SHP77 treated with DMSO at 0.1 percent for 48 hours (cell line): ENCODE data around the gene ANKRD23.
"Not testable (repeated sequence)": the region's sequence is repeated elsewhere in the genome, so short reads cannot be mapped to it uniquely, and the experiment has no call there.

ENCODE experiments used
- DNase-seq: peaks from one replicate; lab custom pipeline; 2025; lab: John Stamatoyannopoulos, UW

ANKRD23 gene

DNA sequence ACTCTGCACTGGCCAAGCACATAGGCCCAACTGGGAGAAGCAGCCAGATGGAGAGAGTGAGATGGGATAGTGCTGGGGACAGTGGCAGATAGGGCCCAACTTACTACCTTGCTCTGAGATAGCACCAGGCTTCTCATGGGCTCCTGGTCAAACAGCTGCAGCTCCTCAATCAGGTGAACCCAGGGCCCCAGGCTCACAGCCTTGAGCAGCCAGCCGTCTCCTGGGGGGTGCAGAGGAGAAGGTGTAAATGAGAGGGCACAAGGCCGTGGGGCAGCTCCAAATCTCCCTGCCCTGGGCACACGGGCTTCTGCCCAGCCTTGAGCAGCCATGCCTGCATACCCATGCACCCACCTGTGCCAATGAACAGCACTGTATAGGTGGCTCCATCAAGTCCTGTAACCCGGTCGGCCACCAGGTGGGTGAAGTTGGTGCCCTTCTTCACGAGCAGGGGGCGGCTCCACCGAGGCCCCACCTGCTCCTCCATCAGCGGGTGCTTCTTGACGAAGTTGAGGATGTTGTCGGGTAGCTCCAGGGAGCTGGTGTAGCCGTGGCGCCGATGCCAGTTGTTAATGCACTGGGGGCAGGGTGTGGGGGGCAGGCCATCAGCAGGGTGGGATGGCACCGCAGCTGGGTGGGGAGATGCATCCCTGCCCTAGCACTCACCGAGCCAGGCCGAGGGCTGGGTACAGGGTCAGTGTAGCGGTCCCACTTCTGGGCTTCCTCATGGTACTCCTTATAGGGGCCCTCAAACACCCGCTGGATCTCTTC is 19.9 kb upstream of the ANKRD23 start:
- DNase-seq, result no peak

DNA sequence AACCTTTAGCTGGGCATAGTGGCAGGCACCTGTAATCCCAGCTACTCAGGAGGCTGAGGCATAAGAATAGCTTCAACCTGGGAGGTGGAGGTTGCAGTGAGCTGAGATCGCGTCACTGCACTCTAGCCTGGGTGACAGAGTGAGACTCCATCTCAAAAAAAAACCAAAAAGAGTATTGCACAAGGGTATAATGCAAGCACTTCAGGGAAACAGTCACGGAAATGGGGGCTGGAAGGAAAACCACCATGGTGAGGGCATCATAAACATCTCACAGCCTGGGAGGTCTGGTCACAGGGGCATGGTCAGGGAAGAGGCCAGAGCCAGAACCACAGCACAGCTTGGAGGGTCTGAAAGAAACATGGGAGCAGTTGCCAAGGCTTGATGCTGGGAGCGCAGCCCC is 19.2 kb upstream of the ANKRD23 start:
- not testable (repeated sequence) for DNase-seq

DNA sequence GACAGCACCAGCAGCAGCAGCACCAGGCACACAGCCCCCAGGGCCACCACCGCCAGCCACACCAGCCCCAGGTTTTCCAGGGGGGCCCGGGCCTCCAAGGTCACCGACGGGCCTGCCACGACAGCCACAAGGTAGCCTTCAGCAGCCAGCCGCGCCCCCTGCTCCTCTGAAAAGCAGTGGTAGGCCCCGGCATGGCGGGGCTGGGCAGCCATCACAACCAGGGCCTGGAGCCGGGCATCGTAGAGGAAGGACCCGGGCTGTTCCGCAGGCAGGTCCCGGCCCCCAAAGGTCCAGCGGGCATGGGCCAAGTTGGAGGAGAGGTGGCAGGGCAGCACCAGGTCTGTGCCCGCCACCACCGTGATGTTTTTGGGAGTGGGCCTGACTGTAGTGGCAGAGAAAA is 17.3 kb upstream of the ANKRD23 start:
- no peak for DNase-seq

DNA sequence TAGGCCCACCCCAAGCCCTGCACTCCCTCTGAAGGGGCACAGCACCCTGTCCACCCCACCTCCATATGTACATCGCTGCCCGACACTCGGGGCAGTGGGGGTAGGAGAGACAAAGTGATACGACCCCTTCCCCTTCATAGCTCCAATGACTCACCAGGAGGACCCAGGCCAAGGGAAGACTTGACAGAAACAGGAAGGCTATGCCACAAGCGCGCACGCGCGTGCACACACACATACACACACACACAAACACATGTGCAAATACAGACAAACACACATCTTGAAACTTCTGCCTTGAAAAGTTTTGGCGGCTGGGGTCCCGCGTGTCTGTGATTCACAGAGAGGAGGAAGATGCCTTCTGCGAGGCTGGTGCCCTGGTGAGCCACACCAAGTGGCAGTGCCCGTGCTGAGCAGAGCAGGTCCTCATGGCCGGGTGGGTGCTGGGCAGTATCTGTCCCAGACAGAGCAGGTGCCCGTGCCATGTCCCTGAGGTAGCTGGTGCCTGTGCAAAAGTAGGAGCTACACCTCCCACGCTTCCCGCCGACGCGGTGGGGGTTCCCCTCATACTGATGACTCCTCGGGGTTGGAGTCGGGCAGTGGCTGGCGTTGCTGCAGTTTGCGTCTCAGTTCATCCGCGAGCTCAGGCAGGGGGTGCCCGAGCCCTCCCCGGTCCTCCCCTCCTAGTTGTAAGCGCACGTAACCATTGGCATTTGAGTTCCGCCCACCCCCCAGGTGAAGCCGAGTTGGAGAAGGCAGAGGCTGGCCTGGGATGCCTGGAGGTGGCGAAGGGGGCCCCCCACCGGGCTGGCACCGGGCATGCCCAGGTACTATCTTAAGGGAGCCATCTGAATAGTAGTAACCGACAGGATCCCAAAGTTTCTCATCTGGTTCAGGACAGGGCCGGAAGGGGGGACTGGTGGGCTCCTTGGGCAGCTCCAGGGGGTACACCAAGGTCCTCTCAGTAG is 16.5 kb upstream of the ANKRD23 start:
- no peak for DNase-seq

DNA sequence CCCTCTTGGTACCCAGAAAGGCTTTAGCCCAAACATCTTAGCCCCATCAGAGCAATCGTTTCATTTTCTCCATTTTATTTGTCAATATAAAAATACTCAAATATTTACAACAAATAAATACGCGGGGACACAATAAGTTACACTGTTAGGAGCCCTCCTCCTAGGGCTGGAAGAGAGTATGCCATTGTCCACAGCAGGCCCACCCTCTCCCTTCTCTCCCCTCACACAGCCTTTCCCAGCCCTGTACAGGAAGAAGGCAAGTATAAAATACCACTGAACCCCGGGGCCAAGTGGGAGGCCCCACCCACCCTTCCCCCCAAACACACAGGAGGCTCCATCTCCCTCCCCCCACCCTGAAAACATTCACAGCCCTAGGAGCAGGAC is 15.9 kb upstream of the ANKRD23 start:
- DNase-seq, result no peak

DNA sequence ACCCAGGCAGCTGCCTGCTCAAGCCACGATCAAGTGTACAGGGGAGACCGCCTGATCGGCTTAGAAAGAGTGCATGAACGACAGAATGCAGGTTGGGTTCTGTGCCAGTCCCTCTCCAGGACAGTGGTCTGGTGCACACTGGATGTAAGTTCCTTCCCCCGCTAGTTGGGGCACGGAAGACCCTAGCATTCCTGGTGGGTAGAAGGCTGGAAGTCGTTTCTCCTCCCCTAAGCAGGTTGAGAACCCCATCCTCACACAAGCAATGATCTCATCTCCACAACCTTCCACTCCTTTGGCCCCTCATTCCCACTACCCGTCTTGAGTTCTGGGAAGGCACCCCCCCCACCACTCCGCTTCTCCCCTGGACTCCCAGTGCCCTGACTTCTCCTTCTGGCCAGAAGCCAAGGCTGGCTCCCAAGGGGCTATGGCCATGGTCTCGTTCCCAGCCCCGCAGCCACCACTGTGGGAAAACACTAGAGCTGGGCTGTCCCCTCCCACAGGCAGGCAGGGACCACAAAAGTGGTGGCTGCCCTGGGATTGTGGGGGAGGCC is 15.4 kb upstream of the ANKRD23 start:
- DNase-seq, result no peak

DNA sequence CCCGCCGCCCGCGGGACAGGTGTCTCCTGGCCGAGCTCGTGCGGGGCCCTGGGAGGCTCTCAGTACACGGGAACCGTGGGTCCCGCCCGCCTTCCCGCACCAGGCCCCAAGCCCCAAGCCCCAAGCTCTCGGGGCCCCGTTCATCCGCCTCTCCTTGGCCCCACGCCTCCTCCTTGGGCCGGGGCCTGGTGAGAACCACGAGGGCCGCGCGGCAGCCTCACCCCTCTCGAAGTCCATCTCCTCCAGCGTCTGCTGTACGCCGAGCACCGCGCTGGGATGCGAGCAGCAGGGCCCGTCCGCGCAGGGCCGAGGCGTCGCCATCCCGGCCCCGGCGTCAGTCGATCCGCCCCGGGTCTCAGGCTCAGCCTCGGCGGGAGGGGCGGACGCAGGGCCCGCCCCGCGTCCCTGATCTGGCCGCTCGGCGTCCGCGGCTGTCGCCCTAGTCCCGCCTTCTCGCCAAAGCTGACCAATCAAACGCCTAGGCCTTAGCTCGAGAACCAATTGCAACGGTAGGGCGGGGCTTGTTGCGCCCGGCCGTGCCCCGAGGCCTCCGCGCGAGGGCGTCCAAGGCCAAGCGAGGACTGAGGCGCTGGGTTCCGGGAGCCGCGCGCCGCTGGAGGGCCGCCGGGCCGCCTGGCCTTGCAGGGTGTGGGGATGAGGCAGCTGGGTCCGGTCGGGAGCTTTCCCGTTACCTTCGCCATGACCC is 14.0 kb upstream of the ANKRD23 start, which contains the start of gene ANKRD39:
Gene ANKRD39, minus strand, starts transcription at position 350 of the 706 bp plus-strand sequence. Its CDS starts 29 bp downstream, at position 321.
- DNase-seq, result peak; percentile 91

DNA sequence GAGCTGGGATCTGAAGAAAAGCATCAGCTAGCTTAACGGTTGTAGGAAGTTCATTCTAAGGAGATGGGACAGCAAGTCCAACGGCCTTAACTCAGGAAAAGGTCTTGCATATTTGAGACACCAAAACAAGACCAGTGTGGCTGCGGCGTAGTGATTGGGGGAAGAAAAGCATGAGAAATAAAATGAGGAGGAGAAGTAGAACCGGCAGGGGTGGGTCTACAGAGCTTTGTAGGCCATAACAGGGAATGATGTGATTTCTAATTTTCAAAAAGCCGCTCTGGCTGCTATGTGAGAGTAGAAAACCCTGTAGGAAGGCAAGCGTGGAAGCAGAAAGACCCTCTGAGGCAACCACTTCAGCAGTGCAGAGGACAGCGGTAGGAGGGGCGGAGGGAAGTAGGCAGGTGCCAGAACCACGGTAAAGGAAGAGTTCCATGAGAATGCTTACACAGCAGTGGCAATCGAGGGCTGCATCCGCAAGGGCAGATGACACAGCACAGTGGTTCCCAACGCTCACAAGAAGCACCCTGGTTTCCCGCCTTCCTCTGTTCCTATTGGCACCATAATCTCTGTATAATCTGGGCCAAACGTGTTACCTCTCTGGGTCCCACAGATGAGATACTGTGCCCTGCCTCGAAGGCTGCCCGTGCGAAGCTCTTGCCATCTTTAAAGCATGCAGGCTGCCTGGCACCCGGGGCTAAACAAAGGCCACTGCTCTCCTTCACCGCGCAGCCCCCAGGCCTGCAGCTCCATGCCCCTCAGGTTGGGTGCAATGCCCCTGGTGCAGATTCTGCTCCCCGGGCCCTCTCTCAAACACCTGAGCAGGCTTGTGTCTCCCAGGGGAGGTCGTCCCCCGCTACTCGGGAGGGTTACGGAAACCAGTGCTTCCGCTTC is 13.2 kb upstream of the ANKRD23 start:
- peak; percentile 36 for DNase-seq

DNA sequence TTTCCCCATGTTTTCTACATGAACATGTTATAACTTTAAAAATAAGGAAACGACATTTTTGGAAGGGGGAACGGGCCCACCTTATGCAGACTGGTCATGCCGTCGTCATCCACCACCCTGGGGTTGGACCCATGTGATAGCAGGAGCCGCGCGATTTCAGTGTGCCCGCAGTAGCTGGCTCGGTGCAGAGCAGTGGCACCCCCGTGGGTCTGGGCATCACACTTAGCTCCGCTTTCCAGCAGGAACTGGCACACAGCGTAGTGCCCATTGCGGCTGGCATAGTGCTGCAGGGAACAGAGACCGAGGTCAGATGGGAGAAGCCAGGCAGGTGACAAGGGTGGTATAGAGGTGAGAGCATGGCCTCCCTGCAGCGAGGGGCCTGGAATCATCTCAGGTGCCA is 9.5 kb upstream of the ANKRD23 start:
- no peak for DNase-seq

DNA sequence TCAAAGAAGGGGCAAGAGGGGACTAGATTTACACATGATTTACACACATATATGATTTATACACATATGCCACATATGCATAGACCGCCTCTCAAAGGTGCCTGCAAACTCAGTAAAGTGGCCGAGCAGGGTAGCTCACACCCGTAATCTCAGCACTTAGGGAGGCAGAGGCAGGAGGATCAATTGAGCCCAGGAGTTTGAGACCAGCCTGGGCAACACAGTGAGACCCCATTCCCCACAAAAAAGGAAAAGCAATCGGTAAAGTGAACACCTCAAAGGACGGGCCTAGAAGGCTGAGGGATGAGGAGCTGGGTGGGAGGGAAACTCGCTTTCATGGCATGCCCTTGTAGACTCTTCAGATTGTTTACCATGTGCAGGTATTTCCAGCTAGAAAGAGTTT is 8.8 kb upstream of the ANKRD23 start:
- no peak for DNase-seq

DNA sequence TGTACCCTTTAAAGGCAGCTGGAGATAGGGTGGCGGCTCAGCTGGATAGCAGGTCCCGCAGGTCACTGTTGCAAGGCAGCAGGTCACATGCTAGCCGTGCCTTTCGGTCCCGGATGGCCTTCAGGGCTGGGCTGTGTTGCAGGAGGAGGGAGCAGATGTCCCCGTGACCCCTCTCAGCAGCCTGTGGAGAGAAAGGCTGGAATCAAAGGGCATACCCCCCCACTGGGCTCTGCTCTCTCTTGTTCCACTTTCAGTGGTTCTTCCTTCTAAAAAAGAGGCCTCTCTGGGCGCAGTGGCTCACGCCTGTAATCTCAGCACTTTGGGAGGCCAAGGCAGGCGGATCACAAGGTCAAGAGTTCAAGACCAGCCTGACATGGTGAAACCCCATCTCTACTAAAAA is 4.4 kb upstream of the ANKRD23 start:
- DNase-seq, result no peak

DNA sequence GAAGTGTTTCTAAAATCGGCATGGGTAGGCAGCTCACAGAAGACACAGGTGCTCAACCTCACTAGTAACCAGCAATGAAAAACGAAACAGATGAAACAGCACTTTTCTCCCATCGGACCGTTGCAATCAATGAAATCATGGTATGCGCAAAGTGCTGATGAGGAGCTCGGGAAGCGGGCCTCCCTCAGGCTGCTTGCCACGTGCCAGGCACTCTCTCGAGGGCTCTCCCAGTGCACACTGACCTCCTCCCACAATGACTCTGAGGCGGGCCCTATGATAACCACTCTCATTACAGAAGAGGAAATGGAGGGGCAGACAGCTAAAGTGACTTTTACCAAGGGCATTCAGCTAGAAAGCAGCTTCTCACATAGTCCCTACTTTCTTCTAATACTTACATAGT is 3.8 kb upstream of the ANKRD23 start:
- DNase-seq, result no peak

DNA sequence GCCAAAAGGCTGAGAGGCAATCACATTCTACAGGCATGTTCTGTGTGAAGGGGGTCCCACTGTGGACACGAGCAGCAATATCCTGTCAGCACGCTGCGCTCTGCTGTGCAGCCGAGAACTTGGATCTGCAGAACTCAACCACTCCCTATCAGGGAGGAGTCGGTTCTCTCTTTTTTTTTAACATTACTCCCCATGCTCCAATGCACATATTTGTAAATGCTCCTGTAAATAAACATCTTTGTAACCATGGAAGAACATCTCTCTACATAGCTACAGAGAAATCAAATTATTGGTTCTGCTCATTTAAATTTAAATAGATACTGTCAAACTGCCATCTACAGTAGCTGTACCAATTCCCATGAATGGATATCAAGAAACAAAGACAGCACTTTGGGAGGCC is 3.0 kb upstream of the ANKRD23 start:
- no peak for DNase-seq

DNA sequence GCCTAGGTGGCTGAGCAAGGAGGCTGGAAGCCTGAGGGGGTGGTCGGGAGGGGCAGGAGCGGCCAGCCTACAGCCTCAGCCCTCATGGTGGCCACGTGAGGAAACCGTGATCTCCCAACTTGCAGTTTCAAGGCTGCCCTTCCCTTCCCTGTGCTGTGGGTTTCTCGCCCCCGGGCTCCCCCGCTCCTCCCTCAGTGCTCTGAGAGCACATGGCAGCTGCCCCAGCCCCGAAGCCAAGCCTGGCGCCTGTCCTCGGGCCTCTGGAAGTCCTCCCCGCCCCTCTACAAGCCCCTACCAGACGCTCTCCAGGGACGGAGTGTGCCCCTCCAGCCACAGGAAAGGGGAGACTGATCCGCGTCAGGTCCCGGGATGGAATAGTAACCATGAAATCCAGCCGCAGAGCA is 586 bp upstream of the ANKRD23 start:
- no peak for DNase-seq

DNA sequence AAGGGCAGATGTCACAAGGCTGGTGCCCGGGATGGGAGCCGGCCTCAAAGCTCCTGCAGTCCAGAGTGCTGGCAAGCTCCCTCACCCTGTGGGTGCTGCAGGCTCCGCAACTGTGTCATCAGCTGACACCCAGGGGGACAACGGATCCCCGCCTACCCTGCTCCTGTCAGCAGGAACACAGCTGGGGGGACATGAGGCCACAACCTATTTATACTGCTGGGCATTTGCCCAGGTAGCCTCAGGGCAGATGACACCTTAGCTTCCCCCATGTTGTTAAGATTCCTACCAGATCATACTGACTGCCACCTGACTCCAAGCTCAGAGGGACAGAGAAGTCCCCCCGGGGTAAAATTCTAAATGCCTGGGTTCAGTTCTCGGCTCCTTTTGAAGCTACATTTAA is 1.2 kb downstream of the ANKRD23 start:
- DNase-seq, result no peak

DNA sequence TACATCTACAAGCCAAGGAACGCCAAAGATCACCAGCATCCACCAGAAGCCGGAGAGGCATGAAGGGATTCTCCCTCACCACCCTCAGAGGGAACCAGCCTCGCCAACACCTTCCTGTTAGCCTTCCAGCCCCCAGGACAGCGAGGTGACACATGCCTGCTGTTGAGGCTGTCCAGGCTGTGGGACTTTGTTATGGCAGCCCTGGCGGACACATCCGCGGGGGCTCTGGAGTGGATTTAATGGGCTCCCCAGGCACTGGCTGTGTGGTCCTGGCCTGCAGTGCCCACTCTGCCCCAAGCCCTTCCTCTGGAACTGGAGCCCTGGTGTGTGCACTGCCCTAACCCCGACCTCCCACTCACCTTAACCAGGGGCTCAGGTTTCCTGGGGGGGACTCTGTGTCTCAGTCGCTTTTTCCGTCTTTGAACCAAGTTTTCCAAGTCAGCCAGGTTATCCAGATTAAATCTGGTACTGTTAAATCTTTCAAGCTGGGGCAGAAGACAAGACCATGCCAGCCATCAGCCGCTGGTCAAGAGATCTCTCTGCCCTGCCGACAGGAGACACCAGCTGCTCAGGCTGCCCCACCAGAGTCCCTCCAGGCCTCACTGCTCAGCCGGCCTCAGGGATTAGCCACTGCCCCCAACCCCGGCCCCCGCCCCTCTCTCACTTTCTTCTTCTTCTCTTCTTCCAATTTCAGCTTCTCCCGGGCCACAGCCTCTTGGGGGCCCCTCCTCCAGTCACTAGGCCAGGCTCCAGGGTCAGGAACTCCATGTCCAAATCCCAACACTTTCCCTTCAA is 1.9 kb downstream of the ANKRD23 start:
- DNase-seq, result no peak

DNA sequence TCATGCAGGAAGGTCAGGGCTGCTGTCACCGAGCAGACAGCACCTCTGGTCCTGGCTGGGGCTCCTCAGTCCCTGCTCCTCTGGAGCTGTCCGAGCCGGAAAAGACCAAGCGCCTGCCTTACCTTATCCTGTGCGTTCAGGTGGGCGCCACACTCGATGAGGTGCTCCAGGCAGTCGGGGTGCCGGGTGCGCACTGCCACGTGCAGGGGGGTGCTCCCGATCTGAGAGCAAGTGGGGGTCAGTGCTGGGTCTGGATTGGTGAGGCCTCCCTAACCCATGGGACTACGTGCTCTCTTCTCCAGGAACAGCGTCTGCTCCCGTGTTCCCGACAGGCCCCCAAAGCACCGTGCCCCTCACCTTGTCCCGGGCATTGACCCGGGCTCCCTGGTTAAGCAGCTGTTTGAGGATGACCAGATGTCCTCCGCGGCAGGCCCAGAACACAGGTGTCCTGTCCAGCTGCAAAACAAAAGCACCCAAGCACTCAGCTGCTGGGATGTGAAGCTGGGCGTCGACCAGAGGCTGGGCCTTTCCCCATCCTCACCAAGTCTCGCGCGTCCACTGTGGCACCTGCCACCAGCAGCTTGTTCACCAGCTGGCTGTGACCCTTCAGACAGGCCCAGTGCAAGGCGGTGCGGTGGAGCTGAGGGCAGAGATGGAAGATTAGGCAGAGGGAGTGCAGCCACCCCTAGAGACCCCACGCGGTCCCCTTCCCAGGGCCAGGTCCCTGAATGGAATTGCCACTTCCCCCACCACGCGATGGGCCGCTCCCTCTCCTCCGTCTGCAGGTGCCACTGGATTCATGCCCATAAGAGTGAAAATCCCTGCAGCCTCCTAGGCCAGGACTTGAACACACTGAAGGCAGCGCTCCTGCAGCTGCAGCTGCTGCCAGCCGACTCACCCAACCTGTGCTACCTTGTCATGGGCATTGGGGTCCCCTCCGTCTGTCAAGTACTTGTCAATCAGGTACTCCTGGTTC is 3.7 kb downstream of the ANKRD23 start:
- no peak for DNase-seq

DNA sequence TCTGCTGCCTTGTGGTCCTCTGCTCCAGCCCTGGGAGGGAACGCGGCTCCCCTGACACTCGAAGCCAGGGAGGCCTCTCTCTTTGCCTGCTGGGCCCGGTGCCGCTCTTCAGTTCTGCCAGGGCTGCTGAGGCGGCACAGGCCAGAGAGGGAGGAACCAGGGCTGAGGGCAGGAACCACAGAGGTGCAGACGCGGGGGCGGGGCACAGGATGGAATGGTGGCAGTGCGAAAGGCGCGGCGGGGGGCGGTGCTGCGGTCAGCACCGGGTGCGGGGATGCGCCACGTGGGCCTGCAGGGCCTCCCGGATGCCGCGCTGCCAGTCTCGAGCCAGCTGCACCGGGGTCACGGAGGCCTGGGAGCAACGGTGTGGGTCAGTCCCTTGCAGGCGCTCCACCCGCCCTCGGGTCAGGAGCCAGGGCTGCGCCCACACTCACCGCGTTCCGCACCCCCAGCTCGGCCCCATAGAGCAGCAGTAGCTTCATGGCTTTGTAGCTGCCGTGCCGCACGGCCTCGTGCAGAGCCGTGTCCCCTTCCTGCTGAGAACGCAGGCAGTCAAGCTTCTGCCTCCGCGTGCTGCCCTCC is 4.4 kb downstream of the ANKRD23 start:
- DNase-seq, result no peak
